Right forelimb (tissue), 1 donor: ENCODE data around the gene CHST5.

Experiments used
- DNase-seq: peaks from one replicate; pipeline ENCODE4 v3.0.0-alpha.2; 2018

CHST5 gene

GRCh38 chr16:75535901-75536300 is at the start of gene CHST5:
Gene CHST5, minus strand, starts transcription at chr16:75536108. Its CDS starts 5,724 bp downstream, at chr16:75530384.
- no peak for DNase-seq

- DNase-seq = no peak
Observed at GRCh38 chr16:75584108-75584507, 48.2 kb upstream of the CHST5 start.

DNA sequence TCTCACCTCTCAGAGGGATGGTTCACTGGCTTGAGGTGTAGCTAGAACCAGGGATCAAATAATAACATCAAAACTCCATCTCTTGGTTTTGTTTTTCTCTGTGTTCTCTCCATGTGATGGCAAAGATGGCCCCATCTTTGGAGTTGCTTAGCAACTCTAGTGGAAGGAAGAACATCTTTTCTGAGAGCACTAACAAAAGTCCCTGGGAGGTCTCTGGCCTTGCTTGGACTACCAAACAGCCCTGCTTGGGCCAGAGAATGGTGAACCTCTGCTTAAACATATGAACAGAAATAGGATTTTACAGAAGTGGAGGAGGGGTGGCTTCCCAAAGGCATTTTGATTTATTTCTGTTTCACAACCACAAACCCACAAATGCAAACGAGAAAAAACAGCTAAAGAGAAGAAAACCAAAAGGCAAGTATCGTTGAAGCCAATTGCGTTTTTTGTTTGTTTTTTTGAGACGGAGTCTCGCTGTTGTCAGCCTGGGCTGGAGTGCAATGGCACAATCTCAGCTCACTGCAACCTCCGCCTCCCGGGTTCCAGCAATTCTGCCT is 43.5 kb upstream of the CHST5 start:
- no peak for DNase-seq

DNA sequence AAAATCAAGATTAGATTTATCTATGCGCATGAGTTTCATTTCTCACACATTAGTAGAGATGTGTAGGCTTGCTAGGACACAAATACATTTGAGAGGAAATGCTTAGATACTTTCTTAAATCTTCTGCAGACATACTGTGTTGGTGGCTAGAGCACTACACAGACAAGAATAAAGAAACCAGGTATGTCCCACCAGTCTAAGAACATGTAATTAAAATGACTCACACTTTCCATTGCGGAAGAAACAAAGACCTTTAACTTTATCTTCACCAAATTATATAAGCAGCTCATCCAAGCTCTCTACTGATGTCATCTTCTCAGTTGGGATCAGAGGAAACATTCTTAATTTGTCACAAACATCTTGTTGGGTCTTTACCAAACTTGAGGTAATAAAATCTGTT is 42.8 kb upstream of the CHST5 start:
- DNase-seq = no peak

GRCh38 chr16:75578212-75578611 is 42.3 kb upstream of the CHST5 start:
- DNase-seq = no peak

GRCh38 chr16:75576384-75576811 is 40.5 kb upstream of the CHST5 start:
- DNase-seq = no peak

DNA sequence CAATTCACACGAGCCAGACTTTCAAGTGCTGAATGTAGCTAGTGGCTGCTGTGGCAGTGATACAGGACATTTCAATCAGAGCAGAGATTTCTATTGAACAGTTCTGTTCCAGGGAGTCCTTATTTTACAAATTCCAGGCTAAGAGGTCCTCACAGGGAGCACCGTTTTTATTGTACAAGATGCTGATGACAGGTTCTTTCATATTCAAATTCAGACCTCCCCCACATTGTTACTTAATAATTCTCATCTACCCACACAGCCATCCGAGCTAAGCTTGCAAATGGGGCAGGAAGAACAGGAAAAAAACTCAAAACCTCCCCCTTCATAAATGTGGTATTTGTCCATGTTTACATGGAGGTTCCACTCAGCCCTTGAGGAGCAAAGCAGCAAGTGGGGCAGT is 40.0 kb upstream of the CHST5 start:
- DNase-seq = no peak

DNA sequence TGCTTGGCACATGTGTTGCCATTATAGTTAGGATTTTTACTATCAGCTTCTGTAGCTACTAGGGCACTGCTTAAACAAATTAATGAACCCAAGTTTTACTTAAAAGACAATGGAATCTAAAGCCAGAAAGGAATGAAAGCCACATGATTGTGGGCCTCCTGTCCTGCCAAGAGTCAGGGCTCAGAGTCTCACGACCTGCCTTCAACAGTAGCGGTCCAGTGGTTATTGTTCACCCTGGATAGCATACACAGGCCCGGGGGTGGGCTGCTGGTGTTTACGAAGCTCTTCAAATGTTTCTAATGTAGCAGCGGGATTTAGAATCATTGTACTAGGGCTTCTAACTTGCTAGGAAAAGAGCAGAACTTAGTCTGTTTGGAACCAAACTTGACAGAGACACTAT is 38.0 kb upstream of the CHST5 start:
- no peak for DNase-seq

GRCh38 chr16:75572864-75573542 is 37.1 kb upstream of the CHST5 start:
- DNase-seq = no peak

DNA sequence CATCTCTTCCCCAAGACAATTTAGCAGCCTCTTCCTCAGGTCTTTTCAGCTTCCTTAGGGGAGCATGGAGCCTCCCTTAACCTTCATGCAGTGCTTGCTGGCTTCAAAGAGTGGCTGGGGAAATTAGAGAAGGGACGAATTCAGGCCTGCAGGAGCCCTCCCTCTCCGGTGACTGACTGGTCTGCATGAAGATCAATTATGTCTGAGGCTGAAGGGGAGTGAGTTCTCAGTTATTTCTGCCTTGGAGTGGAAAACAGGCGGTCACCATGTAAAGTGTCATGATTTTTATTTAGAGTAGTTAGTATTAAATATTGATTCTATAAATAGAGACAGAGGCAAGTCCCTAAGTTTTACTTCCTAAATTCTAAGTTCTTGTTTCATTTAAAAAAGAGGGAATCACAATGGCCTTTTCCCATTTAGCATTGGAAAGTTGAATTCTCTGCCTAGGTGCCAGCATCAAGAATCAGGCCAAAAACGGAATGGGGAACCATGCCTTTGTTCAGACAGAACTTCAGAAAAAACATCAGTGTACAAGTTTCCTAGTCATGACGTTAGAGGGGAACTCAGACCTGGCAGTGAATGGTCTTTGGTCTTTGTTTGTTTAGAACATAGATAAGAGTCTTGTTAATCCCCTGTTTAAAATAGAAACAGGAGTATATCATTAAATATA is 34.6 kb upstream of the CHST5 start:
- DNase-seq = no peak

GRCh38 chr16:75567911-75568310 is 32.0 kb upstream of the CHST5 start:
- DNase-seq = no peak

- DNase-seq = no peak
Observed at GRCh38 chr16:75566758-75567255, 30.9 kb upstream of the CHST5 start.

GRCh38 chr16:75566040-75566757 is 30.3 kb upstream of the CHST5 start, which contains the start of gene GABARAPL2:
Gene GABARAPL2, plus strand, starts transcription at chr16:75566379. Its CDS starts 108 bp downstream, at chr16:75566487.
- DNase-seq = peak; percentile 95

DNA sequence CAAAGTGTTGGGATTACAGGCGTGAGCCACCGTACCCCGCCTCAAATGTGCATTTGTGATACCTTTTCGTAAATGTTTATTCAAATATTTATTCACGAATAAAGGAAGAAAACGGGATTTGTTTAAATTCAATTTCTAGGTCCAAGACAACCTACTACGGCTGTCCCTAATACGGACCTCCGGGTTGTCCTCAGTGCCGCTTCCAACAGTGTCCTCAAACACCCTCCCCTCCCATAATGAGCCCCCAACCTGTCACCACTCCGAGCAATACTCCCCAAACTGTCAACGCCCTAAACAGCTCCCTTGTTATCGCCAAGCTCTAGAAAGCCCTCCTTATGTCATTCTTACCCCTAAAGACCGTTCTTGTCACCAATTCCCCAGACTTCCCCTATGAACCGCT is 29.7 kb upstream of the CHST5 start:
- no peak for DNase-seq

GRCh38 chr16:75559564-75560372 is 23.9 kb upstream of the CHST5 start:
- DNase-seq = no peak

DNA sequence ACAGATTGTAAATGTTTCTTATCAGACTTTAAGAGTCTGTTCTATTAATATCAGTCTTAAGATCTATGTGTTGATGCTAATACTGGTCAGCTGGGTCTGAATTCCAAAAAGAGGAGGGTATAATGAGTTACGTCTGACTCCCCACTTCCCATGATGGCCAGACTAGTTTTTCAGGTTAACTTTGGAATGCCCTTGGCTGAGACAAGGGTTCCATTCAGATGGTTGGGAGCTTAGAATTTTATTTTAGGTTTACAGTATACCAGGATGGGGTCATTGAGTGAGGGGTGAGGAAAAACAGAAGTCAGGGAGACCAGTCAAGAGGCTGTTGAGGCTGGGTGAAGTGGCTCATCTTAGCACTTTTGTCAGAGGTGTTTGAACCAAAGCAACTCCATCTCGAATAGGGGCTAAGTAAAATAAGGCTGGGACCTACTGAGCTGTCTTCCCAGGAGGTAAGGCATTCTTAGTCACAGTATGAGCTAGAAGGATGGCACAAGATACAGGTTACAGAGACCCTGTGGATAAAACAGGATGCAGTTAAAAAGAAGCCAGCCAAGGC is 23.0 kb upstream of the CHST5 start:
- no peak for DNase-seq

DNA sequence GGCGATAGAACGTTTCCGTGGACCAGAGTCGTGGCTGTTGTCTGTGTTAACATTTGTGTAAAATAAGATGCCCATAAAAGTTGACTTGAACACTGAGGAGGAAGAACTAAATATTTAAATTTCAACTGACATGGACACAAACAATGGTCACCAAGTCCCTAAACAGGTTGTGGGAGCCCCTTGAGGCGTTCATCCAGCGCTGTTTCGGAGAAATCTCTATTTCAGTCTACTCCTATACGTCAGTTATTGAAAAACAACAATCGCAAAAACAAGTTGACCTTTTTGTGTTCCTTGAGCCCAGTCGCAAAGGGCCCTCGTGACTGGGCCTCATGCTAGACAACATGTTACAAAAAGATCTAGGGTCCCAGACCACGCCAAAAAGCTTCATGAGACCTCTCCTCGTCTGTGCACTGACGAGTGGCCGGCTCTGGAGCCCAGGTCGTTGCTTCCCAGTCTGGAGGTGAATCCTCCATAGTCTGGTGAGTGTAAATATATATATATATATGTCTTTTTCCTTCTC is 20.6 kb upstream of the CHST5 start:
- no peak for DNase-seq

DNA sequence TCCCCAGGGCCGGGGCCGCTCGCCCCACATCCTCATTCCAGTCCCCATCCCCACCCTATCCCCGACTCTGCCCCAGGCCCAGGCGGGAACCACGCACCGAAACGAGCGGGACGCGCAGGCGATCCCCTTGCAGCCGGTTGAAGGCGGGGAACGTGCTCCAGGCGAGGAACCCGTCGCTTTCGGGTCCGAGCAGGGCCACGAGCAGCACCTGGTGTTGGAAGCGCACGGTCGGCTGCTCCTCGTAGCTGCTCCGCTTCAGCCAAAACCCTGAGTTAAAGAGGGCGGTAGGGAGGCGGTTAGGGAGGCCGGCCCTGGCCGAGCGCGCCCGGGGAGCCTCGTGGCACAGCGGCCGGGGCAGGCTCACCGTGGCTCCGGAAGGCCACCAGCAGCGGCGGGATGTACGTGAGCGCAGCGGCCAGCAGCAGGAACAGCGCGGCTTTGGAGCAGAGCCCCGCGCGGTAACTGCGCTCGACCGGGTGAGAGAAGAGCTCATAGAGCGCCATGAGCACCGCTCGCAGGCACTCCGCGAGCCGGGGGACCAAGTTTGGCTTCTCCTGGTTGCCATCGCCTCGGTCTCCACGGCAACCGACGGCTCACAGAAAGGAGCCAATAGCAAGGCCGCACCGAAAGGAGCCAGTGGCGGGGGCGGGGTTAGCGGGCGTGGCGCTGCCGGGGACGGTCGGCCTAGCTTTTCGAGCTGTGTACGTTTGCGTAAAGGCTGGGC is 20.0 kb upstream of the CHST5 start, which contains the start of gene TMEM231:
TMEM231 (minus strand) TSS at position 546 of the 724 bp plus-strand sequence; CDS start at position 503, 43 bp downstream.
- DNase-seq = peak; percentile 98

- DNase-seq = peak; percentile 75
Observed at GRCh38 chr16:75555213-75555706, 19.4 kb upstream of the CHST5 start.

- no peak for DNase-seq
Observed at GRCh38 chr16:75552951-75553350, 17.0 kb upstream of the CHST5 start.

GRCh38 chr16:75550211-75550662 is 14.3 kb upstream of the CHST5 start:
- no peak for DNase-seq
